Epithelial cell of esophagus (primary cell): ENCODE measurements around the gene SLC11A1.

Experiments
- DNase-seq: peaks from one replicate; pipeline ENCODE4 v3.0.0; 2010; ENCODE audit warnings: low read depth
- H3K4me3 ChIP-seq: 2 replicates; pipeline ENCODE4 v1.5.1; 2011; ENCODE audit warnings: mild to moderate bottlenecking, low read length, control low read depth
- CTCF ChIP-seq: IDR thresholded peaks from 2 replicates; pipeline ENCODE4 v1.5.1; 2011; ENCODE audit warnings: low read depth, mild to moderate bottlenecking, low read length, control low read depth, inconsistent platforms; ENCODE audit not compliant: insufficient read depth; ENCODE audit errors: missing control alignments

The SLC11A1 gene

GRCh38 chr2:218381916-218382366 lies at the start of gene SLC11A1:
Gene SLC11A1, plus strand, starts transcription at chr2:218382273. Its CDS starts 96 bp downstream, at chr2:218382369.
- no peak for DNase-seq

GRCh38 chr2:218332288-218332687 lies 49.8 kb upstream of the SLC11A1 start:
- no peak overlapping the region for H3K4me3 ChIP-seq
- no peak for TF ChIP-seq CTCF
- no peak for DNase-seq

More at GRCh38 chr2:218381916-218382366, at the start of gene SLC11A1:
- TF ChIP-seq CTCF = no peak
- H3K4me3 ChIP-seq = no peak within 1 kb of the TSS

GRCh38 chr2:218332920-218333645 lies 49.0 kb upstream of the SLC11A1 start:
- H3K4me3 ChIP-seq = no peak overlapping the region
- no peak for DNase-seq
- no peak for TF ChIP-seq CTCF

- TF ChIP-seq CTCF = no peak
- no peak for DNase-seq
- no peak overlapping the region for H3K4me3 ChIP-seq
Observed at GRCh38 chr2:218334531-218334930, 47.5 kb upstream of the SLC11A1 start.

GRCh38 chr2:218340656-218341055 lies 41.4 kb upstream of the SLC11A1 start:
- no peak for DNase-seq
- no peak overlapping the region for H3K4me3 ChIP-seq
- TF ChIP-seq CTCF = no peak

- H3K4me3 ChIP-seq = no peak overlapping the region
- no peak for TF ChIP-seq CTCF
- no peak for DNase-seq
Observed at GRCh38 chr2:218341381-218341780, 40.7 kb upstream of the SLC11A1 start.

- TF ChIP-seq CTCF = no peak
- no peak for DNase-seq
Observed at GRCh38 chr2:218342837-218343236, 39.2 kb upstream of the SLC11A1 start.

More at GRCh38 chr2:218342837-218343236, 39.2 kb upstream of the SLC11A1 start:
- no peak overlapping the region for H3K4me3 ChIP-seq
